DMS114 treated with DMSO at 0.1 percent for 48 hours (cell line): ENCODE results near the gene PLCH1.

Source experiments
- DNase-seq: peaks from one replicate; lab custom pipeline; 2025; ENCODE audit not compliant: unreplicated experiment; lab: John Stamatoyannopoulos, UW

PLCH1 gene

DNA sequence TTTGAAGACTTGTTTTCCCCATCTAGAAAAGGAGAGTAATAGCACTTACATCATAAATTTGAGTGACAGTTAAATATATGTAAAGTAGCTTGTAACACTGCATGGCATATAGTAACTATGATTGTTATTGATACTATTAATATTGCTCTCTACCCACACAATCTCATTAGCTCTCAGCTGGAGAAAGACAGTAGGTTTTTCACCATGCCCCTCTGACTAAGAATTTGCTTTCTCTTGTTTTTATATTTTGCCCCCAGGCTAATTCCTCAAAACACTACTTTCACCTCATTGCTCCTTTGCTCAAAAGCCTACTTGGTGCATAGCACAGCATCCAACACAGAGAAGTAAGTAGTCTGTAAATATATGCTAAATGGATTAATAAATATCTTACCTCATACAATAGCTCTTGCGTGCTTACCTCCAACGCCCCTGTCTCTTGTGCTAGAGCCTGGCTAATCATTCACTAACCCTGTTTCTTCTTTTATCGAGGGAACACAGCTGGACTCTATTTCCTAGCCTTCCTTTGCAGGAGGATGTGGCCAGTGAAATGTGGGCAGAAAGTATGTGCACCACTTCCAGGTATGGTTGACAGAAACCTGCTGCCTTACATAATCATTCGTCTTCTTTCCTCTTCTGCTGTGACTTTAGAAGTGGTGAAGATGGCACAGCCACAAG lies 190.0 kb downstream of the PLCH1 start:
- no peak for DNase-seq

DNA sequence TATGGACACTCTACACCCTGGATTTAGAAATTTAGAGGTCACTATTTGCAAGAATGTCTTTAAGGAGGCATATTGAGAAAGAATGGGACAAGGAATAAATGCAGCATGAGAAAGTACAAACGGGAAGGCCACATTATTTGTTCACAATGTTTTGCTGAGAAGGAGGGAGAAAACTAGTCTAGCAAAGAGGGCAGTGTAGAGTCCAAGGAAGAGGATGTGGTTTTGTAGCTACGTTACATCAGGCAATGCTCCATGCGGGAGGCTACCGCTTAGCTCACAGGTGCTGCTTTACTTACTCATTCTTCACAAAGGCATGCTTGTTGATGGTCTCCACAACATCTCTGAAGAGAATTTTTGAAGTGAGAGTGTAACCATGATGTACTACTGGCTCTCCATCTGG lies 191.1 kb downstream of the PLCH1 start:
- no peak for DNase-seq

DNA sequence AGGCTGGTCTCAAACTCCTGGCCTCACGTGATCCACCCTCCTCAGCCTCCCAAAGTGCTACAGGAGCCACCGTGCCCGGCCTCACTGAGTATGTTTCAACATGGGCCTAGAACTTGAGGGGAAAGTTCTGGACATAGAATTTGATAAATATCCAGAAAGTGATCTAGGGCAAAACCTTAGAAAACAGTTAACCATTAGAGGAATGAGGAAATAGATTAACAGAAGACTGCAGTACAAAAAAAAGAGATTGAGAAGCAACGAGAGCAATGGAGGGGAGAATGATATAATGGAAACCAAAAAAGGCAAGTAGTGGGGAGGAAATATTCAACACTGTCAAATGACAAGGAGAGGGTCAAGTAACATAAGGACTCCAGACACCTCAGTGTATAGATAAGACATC lies 191.5 kb downstream of the PLCH1 start:
- no peak for DNase-seq

DNA sequence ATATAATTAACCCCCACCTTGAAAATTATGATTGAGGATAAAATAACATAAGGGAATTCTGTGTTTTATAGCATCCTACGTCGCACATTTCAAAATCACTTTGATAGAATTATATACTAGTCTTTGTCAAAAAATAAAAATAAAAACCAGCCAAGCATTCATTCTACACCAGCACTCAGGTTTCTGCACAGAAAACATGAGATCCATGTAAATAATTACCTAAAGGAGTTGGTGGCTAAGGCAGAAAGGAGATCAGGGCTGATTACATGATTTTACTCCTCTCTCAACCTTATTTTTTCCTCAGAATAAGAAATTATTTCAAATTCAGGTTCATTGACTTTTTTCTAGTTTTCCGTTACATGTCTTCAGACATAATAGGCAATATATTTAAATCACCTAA lies 194.5 kb downstream of the PLCH1 start:
- no peak for DNase-seq

DNA sequence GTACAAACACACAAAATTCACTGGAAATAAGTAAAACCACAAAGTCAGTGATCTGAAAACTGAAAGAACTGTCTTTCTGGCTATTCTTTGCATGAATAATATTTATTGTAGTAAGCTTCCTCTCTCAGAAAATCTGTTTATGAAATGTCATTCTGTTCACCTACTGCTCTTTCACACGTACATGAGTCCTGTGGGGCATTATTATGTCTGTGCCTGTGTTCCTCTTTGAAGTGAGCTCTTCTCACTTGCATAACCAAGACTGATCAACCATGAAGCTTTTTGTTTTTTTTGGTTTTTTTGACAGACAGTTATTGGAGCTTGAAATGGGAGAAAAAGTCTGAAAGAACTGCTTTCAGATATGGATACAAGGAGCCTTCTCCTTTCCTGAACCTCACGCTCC lies 195.8 kb downstream of the PLCH1 start:
- DNase-seq: no peak

DNA sequence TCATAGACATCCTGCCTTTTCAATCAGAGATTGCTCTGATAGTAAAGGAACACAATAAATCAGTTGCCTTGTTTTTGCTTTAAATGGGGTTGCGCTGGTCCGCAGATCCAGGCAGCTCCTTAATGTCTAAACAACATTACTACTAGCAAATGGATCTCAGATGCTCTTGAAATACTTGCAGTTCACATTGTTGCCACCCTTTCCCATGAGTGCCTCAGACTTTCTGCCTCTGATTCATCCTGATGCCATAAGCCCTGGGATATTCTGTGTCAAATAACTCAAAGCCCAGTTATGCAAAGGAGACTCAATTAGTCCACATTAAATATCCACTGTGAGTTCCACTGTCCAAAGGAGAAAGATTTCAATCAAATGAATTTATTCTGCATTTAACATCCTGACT lies 196.7 kb downstream of the PLCH1 start:
- no peak for DNase-seq

GRCh38 chr3:155535098-155535497 lies 209.8 kb downstream of the PLCH1 start:
- no peak for DNase-seq

- DNase-seq: no peak
Observed at GRCh38 chr3:155528579-155528978, 216.3 kb downstream of the PLCH1 start.

DNA sequence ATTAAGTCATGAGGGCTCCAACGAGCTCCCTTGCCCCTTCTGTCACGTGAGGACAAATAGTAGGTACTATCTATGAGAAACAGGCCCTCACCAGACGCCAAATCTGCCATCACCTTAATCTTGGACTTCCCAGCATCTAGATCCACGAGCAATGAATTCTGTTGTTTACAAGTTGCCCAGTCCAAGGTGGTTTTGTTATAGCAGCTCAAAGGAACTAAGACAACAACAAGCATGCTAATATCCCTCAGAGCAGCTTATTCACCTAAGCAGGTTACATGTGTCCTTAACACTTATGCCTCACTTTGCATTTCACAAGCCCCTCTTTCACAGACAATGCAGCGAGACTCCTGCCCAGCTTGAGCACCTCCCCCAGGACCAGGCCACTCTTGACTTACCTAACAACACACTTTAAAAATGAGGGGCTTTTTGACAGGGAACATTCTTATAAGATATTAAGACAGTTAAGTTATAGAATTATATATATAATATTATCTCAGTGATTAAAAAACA lies 219.5 kb downstream of the PLCH1 start:
- no peak for DNase-seq

GRCh38 chr3:155520463-155520862 lies 224.4 kb downstream of the PLCH1 start:
- DNase-seq: no peak

DNA sequence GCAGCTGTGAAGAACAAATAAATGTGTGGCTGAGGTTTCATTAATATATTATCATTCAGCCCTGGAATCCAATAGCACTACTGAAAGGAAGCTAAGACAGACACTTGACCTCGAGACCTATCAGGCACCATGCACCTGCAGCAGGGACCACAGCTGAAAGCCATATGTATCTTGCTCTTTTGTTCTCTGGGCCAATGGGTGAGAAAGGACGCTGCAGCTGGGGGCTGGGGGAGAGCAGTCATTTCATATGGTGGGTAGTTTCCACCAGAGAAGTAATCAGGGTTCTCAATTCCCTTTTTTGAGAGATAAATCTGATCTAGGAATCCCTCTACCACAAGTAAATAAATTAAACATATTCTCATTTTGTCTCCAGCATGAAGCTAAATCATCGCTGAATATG lies 225.8 kb downstream of the PLCH1 start:
- no peak for DNase-seq

DNA sequence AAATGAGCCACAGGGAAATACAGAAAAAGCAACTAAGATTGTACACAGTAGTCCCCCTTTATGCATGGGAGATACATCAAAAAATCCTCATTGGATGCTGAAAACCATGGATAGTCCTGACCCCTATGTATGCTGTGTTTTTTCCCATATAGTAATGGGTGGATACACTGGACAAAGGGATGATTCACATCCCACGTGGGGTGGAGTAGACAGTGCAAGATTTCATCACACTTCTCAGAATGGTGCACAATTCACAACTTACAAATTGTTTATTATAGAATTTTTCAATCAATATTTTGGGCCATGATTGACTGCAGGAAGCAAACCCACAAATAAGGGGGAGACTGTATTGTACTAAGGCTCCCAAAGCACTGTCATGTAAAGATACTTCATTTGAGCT lies 227.0 kb downstream of the PLCH1 start:
- no peak for DNase-seq

- DNase-seq: no peak
Observed at GRCh38 chr3:155516439-155516838, 228.4 kb downstream of the PLCH1 start.

GRCh38 chr3:155512867-155513261 lies 232.0 kb downstream of the PLCH1 start:
- DNase-seq: no peak

GRCh38 chr3:155512175-155512866 lies 232.6 kb downstream of the PLCH1 start:
- no peak for DNase-seq

GRCh38 chr3:155504682-155505081 lies 240.2 kb downstream of the PLCH1 start:
- DNase-seq: no peak

- DNase-seq: no peak
Observed at GRCh38 chr3:155502630-155503029, 242.2 kb downstream of the PLCH1 start.

DNA sequence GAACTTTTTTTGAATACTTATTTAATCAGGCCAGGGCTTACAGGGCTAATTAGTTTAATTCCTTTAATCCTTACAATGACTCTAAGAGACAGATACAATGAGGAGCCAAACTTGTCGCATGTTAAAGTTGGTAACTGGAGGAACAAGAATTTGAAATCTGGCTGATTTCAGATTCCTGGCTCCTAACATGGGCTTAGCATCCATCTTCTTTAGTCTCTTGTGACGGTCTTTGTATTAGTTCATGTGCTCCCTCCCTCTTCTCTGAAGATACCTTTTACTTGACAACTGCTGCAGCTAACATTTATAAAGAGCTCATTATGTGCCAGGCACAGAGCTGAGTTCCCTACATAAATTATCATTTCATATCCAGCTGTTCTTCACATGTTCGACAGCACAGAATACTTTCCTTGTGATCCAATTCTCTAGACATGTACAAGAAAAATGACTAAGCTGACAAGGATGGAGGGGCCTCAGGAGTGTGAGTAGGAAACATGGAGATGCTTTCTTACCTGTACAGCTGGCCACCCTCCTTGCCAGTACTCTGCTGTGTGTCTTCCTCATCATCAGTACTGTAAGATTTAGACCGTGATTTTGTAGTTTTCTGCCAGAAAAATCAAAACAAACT lies 244.6 kb downstream of the PLCH1 start:
- DNase-seq: no peak

- no peak for DNase-seq
Observed at GRCh38 chr3:155497930-155498647, 246.8 kb downstream of the PLCH1 start.

DNA sequence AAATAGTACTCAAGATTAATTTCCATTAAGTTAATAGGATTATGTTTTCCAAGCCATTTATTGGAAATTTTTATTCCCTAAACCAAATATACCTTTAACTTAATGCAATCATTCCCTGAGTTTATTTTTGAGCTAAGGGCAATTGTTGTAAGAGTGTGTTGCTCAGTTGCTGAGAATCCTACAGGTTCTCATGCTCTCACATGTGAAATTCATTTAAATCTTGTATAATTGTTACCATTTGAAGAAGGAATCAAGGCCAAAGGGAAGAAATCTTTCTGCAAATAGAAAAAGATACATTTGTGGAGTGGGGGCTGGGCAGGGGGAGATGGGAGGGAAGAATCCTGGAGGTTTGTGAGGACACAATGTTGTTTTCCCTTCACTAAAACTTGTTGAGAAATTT lies 248.7 kb downstream of the PLCH1 start:
- no peak for DNase-seq

- no peak for DNase-seq
Observed at GRCh38 chr3:155495387-155495786, 249.5 kb downstream of the PLCH1 start.

- no peak for DNase-seq
Observed at GRCh38 chr3:155494332-155494731, 250.5 kb downstream of the PLCH1 start.
